Brain pericyte (primary cell): Measurements from ENCODE around the gene RNF169.

Source experiments
- DNase-seq: peaks from one replicate; pipeline ENCODE4 v3.0.0-alpha.2; 2012; ENCODE audit warnings: low read depth, low spot score

The RNF169 gene

DNA sequence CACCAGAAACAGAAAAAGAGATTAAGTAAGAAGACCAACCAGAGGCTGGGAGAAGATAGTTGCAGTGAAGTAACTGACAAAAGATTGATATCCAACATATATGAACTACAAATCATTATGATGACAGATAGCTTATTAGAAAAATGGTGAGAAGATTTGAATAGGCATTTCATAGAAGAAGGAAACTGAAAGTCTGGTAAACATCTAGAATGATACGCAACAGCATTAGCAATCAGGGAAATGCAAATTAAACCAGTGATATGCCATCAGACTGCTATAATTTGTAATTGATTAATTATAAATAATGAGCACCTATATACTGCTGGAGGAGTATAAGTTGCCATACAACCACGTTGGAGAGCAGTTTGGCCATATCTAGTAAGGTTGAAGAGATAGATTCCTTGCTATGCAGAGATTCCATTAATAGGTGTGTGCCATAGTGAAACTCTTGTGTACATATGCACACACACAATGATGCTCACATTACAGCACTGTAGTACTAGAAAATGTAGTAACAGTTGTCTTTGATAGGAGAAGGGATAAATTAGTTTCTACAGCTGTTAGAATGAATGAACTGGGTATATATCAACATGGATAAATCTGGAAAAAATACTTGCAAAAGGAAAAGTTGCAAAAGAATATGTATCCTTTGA, 20.5 kb downstream of the RNF169 start:
- DNase-seq: no peak

DNA sequence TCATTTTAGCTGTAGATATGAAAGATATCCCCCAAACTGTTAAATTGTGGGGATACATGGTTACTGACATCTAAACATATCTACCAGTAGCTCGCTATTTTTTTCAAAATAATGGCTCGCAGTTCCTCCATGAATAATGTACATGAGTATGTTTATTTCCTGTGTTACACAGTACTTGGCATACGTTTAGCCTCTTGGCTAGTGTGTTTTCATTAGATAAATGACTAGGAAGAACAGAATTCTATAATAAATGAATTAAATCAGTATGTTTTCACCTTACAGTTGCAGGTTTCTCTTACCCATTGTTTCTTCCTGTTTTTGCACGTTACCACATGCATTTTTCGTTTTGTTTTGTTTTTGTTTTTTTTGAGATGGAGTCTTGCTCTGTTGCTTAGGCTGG, 21.8 kb downstream of the RNF169 start:
- DNase-seq: no peak

GRCh38 chr11:74771139-74771538, 22.5 kb downstream of the RNF169 start:
- no peak for DNase-seq

DNA sequence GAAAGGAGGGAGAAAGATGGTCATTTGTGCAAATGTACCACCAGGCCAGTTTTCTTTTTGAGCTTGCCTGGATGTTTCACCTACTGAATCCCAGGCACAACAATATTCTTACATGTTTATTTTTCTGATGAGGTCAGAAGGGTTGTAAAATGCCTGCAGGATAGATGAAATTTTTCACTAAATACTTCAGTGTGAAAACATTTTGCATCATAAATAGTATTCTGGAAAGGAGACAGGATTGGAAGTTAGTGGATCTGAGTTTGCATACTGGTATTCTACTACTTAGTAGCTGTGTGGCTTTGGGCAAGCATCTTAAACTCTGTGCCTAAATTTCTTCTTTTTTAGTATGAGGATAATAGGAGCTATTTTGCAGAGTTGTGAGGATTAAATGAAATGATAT, 24.8 kb downstream of the RNF169 start:
- no peak for DNase-seq

GRCh38 chr11:74775762-74776161, 27.1 kb downstream of the RNF169 start:
- no peak for DNase-seq

GRCh38 chr11:74776546-74776945, 27.9 kb downstream of the RNF169 start:
- no peak for DNase-seq

DNA sequence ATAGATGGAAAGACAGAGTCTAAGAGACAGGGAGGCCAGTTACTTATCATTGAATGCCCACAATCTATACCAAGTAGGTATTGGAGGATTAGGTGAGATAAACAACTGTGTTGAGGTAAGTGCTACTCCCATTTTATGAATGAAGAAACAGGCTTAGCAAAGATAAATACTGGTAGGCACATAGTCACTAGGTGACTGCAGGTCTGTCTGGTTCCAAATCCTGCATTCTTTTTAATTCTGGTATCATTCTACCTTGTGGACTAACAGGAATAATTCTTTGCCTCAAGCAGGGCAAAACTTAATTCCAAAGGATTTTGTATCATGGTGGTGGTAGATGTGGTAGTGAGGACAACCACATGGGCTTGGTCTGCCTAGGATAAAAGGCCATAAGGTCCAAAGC, 28.4 kb downstream of the RNF169 start:
- no peak for DNase-seq

DNA sequence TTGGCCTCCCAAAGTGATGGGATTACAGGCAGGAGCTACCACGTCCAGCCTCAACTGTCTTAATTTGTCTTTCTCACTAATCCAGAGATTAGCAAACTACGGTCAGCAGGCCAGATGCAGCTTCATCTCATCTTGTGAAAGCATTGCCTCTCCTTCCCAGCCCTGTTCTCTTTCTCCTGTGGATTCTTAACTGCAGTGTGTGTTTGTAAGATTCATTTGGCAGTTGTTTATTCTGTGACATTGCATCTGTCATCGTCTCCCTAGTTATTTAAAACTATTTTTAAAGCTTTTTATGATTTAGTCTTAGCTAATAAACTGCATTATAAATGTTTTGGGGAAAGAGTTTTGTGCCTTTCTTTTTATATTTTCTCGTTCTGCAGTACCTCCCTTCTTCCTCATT, 29.2 kb downstream of the RNF169 start:
- DNase-seq: no peak

GRCh38 chr11:74778581-74778980, 29.9 kb downstream of the RNF169 start:
- DNase-seq: no peak

DNA sequence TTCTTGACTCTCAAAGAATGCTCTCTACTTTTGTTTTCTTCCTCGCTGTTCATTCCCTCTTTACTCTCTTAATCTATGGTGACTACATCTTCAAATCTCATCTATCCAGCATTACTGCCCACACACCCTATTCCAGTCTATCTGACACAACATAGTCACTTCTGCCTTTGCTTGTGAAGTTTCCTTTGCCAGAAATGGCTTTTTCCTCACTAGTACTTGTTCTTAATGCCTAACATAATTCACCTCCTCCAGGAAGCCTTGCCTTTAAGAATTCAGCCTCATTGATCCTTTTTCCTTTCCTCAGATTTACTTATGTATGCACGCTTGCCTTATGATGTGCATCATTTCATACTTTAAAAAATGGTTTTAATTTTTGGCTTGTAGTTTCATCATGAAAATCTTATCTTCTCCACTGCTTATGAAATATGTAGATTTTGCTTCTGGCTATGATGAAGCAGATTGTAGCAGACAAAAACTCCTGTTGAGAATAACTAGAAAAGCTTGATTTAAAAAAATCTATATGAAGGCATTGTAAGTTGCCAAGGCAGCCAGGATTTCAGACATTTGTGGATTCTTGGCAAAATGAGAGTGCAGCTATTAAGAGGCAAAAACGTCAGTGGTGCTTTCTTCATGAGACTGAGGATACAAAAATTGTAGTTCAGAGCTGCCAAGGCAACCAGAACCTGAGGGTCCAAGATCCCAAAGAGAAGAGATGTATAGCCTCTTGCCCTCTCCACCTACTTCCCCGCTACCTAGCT, 31.8 kb downstream of the RNF169 start:
- no peak for DNase-seq

- no peak for DNase-seq
These were observed 34.7 kb downstream of the RNF169 start for GRCh38 chr11:74783241-74783871.

GRCh38 chr11:74784234-74784633, 35.6 kb downstream of the RNF169 start:
- DNase-seq: no peak

GRCh38 chr11:74784726-74785125, 36.1 kb downstream of the RNF169 start:
- DNase-seq: no peak

DNA sequence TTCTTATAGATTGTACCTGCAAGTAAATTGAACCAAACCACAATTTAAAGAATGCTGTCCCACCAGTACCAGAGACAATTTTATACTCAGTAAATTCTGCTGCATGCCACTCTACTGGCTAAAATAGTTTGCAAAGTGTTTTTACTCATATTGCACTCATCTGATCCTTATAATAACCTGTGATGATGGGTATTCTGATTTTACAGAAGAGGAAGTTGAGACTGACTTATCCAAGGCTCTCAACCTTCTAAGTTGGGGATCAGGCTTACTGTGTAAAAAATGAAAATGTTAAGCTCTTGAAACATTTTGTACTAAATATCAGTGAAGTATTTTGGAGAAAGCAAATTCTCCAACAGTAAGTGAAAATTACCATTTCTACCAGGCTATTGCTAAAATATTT, 37.9 kb downstream of the RNF169 start:
- no peak for DNase-seq

- DNase-seq: no peak
These were observed 42.9 kb downstream of the RNF169 start for GRCh38 chr11:74791333-74792100.

- no peak for DNase-seq
These were observed 57.6 kb downstream of the RNF169 start for GRCh38 chr11:74806267-74806666.

DNA sequence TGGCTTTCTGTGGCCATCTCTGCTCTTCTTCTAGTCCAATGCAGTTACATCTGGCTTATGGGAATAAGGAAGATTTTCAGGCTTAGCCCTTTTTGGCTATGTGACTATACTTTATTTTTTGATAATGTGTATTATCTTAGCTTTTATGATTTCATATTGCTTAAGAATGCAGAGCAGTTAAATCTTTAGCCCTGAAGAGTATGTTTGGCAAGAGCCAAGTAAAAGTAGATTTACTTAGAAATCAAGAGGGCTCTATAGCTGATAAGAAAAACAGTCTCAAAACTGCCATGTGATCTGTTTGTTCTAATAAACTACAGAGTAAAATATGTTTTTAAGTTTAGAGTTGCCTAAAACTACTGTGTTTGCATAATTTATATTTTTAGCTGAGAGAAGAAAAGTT, 61.2 kb downstream of the RNF169 start:
- no peak for DNase-seq

- no peak for DNase-seq
These were observed 67.3 kb downstream of the RNF169 start for GRCh38 chr11:74815966-74816365.

DNA sequence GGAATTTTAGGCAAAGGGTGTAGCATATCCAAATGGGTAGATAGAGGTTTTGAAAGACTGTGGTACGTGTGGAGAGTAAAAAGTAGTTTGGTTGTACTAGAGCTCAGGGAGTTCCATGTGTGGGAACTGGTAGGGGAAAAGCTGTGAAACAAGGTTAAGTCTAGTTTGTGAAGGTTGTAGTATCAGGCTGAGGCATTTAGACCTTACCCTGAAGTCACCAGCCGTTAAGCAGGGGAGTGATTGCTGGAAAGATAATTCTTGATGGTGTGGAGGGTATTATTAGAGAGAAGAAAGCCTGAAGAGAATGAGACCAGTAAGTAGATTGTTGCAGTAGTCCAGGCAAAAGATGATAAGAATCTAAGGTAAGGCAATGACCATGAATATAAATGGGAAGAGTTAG, 68.0 kb downstream of the RNF169 start:
- no peak for DNase-seq

GRCh38 chr11:74818283-74818946, 69.8 kb downstream of the RNF169 start:
- no peak for DNase-seq

DNA sequence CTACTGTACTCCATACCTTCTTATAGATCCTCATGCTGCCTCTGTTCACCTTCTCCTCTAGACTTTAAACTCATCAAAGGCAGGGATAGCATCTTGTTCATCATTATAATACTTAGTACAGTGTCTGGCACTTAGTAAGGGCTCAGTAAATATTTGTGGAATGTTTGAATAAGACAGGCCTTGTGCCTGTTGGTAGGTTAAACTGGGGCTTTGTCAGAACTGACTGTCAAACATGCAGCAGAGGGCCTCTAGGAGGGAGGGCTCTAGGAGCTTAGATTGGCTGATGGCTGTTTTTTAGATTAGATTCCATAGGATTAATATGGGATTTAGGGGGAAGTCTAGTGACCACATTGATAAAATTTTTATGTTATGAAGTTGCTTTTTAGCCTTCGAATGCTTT, 70.8 kb downstream of the RNF169 start:
- DNase-seq: no peak

- no peak for DNase-seq
These were observed 72.1 kb downstream of the RNF169 start for GRCh38 chr11:74820763-74821162.
